ENCODE measurements around the gene C6orf52.
"Not testable (repeated sequence)": the region's sequence is repeated elsewhere in the genome, so short reads cannot be mapped to it uniquely, and the experiment has no call there.

The C6orf52 gene

DNA sequence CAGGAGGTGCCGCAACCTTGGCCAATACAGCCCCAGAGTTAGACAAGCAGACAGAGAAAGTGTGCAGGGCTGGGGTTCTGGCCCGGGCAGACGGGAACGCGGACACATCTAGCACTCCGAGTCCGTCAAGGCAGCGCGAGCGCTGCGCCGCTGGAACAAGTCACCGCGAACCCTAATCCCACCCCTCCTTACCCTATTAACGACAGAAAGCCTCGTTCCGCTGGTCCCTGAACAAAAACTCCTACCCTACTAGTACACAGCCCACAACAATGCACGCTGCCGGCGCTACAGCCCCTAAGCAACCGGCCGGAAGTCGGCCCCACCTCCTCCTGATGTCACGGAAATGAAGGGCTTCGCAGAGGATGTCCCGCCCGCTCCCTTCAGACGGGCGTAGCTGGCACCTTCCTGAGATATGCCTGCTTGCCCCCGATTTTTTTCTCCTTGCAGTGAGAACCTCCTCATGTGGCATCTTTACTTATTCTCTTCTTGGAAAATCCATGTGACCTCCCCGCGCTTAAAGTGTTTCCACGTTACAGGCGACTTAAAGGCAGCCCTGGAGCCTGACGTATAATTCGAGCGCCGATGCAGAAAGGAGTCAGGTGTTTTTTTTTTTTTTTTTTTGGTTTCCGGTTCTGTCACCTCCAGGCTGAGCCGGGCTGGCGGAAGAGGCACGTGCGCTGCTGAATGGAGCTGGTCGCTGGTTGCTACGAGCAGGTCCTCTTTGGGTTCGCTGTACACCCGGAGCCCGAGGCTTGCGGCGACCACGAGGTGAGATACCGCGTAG, at the start of gene C6orf52, which contains the start of gene PAK1IP1:
TSS of gene C6orf52 (minus strand) at position 315 of the 784 bp plus-strand sequence. CDS start 7,066 bp downstream, outside the sequence.
TSS of gene PAK1IP1 (plus strand) at position 671 of the 784 bp plus-strand sequence. CDS start at position 685, 14 bp downstream.
- POLR2A ChIA-PET: interaction anchor here (0.6 to 3.1 kb wide), 14 partner anchors 8 to 1602 kb away, joined by 3 to 27 read pairs (median 6); partner anchors contain the start of genes GCNT2, TMEM14B and TMEM14C
- no peak for TF ChIP-seq FOXA1 (IDR thresholded peaks at IDR 0.05)
- TF ChIP-seq HDGF (IDR thresholded peaks at IDR 0.05; ENCODE audit: borderline replicate concordance): no peak
- TF ChIP-seq NFRKB (IDR thresholded peaks at IDR 0.05): peak; percentile 74
- peak; percentile 89 for TF ChIP-seq PKNOX1 (IDR thresholded peaks at IDR 0.05)
- TF ChIP-seq SP1 (IDR thresholded peaks at IDR 0.05): no peak
- peak; percentile 66 for TF ChIP-seq ELF4 (IDR thresholded peaks at IDR 0.05)
- TF ChIP-seq TARDBP (IDR thresholded peaks at IDR 0.05): no peak
- peak; percentile 100 for TF ChIP-seq ZNF384 (IDR thresholded peaks at IDR 0.05)
- TF ChIP-seq FOXK2 (IDR thresholded peaks at IDR 0.05): peak; percentile 73
- no peak for TF ChIP-seq CTBP1 (IDR thresholded peaks at IDR 0.05; ENCODE audit: borderline replicate concordance)
- no peak for TF ChIP-seq LEF1 (IDR thresholded peaks at IDR 0.05; ENCODE audit: borderline replicate concordance)
- peak; percentile 80 for TF ChIP-seq L3MBTL2 (conservative IDR thresholded peaks at IDR 0.05)
- no peak for TF ChIP-seq FOXM1 (IDR thresholded peaks at IDR 0.05; ENCODE audit: borderline replicate concordance)
- DNase-seq (ENCODE audit: extremely low spot score): peak; percentile 91
- CTCF ChIA-PET: interaction anchor here (0.6 to 1.2 kb wide), 2 partner anchors 184 to 195 kb away, joined by 4 read pairs; no protein-coding TSS in a partner anchor

DNA sequence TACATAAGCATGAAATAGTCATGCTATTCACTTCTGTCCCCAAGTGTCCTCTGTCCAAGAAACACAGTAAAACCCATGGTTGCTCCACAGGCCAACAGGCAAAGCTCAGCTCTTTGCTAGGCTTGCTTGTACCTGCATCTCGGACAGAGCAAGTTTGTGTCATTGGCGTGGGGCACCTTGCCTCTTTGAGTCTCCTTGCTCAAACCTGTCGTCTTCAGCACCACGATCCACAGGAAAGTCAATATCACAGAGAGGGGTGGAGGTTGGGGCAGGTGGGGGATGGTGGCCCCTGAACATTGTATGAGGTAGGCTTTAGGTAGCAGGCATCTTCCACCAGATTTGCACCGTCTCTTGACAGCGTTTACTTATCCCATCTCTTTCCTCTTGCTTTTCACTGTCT, 49.1 kb upstream of the C6orf52 start:
- POLR2A ChIA-PET: interaction anchor here (1.5 to 4.7 kb wide), 3 partner anchors 21 to 42 kb away, joined by 3 to 40 read pairs (median 6); partner anchors contain the start of gene TMEM14C
- CTCF ChIA-PET: no interaction called here
- DNase-seq (ENCODE audit: extremely low spot score): no peak
- TF ChIP-seq ZNF384 (IDR thresholded peaks at IDR 0.05): no peak
- TF ChIP-seq CTBP1 (IDR thresholded peaks at IDR 0.05; ENCODE audit: borderline replicate concordance): no peak
- no peak for TF ChIP-seq HDGF (IDR thresholded peaks at IDR 0.05; ENCODE audit: borderline replicate concordance)
- TF ChIP-seq NFRKB (IDR thresholded peaks at IDR 0.05): no peak
- no peak for TF ChIP-seq SUZ12 (IDR thresholded peaks at IDR 0.05)
- no peak for TF ChIP-seq FOXM1 (IDR thresholded peaks at IDR 0.05; ENCODE audit: borderline replicate concordance)
- TF ChIP-seq SP1 (IDR thresholded peaks at IDR 0.05): no peak
- TF ChIP-seq TARDBP (IDR thresholded peaks at IDR 0.05): no peak
- TF ChIP-seq ELF4 (IDR thresholded peaks at IDR 0.05): no peak
- no peak for TF ChIP-seq L3MBTL2 (conservative IDR thresholded peaks at IDR 0.05)
- no peak for TF ChIP-seq LEF1 (IDR thresholded peaks at IDR 0.05; ENCODE audit: borderline replicate concordance)
- no peak for TF ChIP-seq ARNT (IDR thresholded peaks at IDR 0.05)
- TF ChIP-seq BHLHE40 (IDR thresholded peaks at IDR 0.05; ENCODE audit: borderline replicate concordance): no peak

GRCh38 chr6:10742251-10742650, 47.8 kb upstream of the C6orf52 start:
- ChIA-PET CTCF (no interaction called here), POLR2A (interaction anchor here (1.0 to 1.8 kb wide), 3 partner anchors 18 to 41 kb away, joined by 3 to 6 read pairs (median 5); partner anchors contain the start of gene TMEM14C)
- DNase-seq (ENCODE audit: extremely low spot score): no peak
- TF ChIP-seq FOXK2 (IDR thresholded peaks at IDR 0.05) (no peak), SP1 (IDR thresholded peaks at IDR 0.05) (no peak), PKNOX1 (IDR thresholded peaks at IDR 0.05) (no peak), LEF1 (IDR thresholded peaks at IDR 0.05; ENCODE audit: borderline replicate concordance) (no peak), FOXM1 (IDR thresholded peaks at IDR 0.05; ENCODE audit: borderline replicate concordance) (no peak)

GRCh38 chr6:10741643-10742042, 47.2 kb upstream of the C6orf52 start:
- DNase-seq (ENCODE audit: extremely low spot score); CTCF ChIA-PET: not testable (repeated sequence)
- POLR2A ChIA-PET: interaction anchor here (1.0 to 1.8 kb wide), 2 partner anchors 17 to 19 kb away, joined by 5 to 6 read pairs; partner anchors contain the start of gene TMEM14C

- ChIA-PET POLR2A (no interaction called here), CTCF (interaction anchor here (0.5 kb wide), 1 partner anchor 180 kb away, joined by 3 read pairs; no protein-coding TSS in a partner anchor)
- no peak for DNase-seq (ENCODE audit: extremely low spot score)
- no peak for TF ChIP-seq L3MBTL2 (conservative IDR thresholded peaks at IDR 0.05)
- TF ChIP-seq FOXM1 (IDR thresholded peaks at IDR 0.05; ENCODE audit: borderline replicate concordance): no peak
These were observed 45.6 kb upstream of the C6orf52 start for GRCh38 chr6:10740061-10740460.

DNA sequence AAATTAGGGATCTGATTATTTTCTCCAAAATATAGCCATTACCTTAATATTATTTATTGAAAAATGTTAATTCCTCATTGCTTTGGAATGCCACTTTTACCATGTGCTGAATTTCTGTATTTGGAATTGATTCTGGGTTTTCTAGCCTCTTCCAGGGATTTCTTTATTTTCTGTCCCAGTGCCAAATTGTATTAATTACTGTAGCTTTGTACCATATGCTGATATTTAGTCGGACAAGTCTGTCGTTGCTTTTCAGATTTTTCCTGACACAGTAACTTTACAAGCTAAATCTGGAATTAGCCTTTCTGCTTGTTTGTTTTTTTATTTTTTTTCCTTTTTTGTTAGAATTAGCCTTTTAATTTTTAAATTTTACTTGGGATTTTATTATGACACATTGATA, 42.3 kb upstream of the C6orf52 start:
- TF ChIP-seq ZNF384 (IDR thresholded peaks at IDR 0.05): no peak
- no peak for DNase-seq (ENCODE audit: extremely low spot score)
- ChIA-PET CTCF (no interaction called here), POLR2A (interaction anchor here (1.3 to 2.6 kb wide), 3 partner anchors 9 to 14 kb away, joined by 3 to 9 read pairs (median 8); partner anchors contain the start of gene TMEM14C)

- no peak for DNase-seq (ENCODE audit: extremely low spot score)
- TF ChIP-seq FOXK2 (IDR thresholded peaks at IDR 0.05): no peak
- TF ChIP-seq PKNOX1 (IDR thresholded peaks at IDR 0.05): no peak
- no peak for TF ChIP-seq ARNT (IDR thresholded peaks at IDR 0.05)
- no peak for TF ChIP-seq ZNF384 (IDR thresholded peaks at IDR 0.05)
- TF ChIP-seq SUZ12 (IDR thresholded peaks at IDR 0.05): no peak
- no peak for TF ChIP-seq LEF1 (IDR thresholded peaks at IDR 0.05; ENCODE audit: borderline replicate concordance)
- no peak for TF ChIP-seq L3MBTL2 (conservative IDR thresholded peaks at IDR 0.05)
- no peak for TF ChIP-seq HDGF (IDR thresholded peaks at IDR 0.05; ENCODE audit: borderline replicate concordance)
- CTCF ChIA-PET: no interaction called here
- POLR2A ChIA-PET: interaction anchor here (0.7 to 1.9 kb wide), 2 partner anchors 11 to 13 kb away, joined by 3 to 5 read pairs; partner anchors contain the start of gene TMEM14C
These were observed 39.4 kb upstream of the C6orf52 start for GRCh38 chr6:10733863-10734262.

Measured in HEK293T (cell line).